HEK293 (cell line): ENCODE data around the gene NDUFB10.

Experiments
- CTCF ChIA-PET: fragments of 350-600 bp; formaldehyde crosslinking; extraction: SDS; loops from one replicate; lab custom pipeline; 2021; ENCODE audit warnings: antibody characterized with exemption; lab: Yijun Ruan, JAX
- POLR2A ChIA-PET: fragments of 300-600 bp; formaldehyde crosslinking; extraction: SDS; loops from one replicate; lab custom pipeline; 2020; ENCODE audit warnings: antibody characterized with exemption, inconsistent platforms; lab: Yijun Ruan, JAX
- H3K27ac ChIP-seq: fragments of 200-500 bp; sonication (Bioruptor generic); 2 replicates; pipeline ENCODE4 v1.5.1; 2014; ENCODE audit warnings: low read depth, low read length, control low read depth, inconsistent platforms; ENCODE audit errors: extremely low read depth
- H3K36me3 ChIP-seq, 2 experiments: fragments of 200-500 bp in 1 of 2; sonication (Bioruptor generic) in 1 of 2; 1 replicate in 1 of 2; 2 replicates in 1 of 2; pipeline ENCODE4 v1.5.1; 2014 to 2017; ENCODE audit warnings: inconsistent platforms in 2 of 2, low read length in 2 of 2; ENCODE audit not compliant: control insufficient read depth in 2 of 2, insufficient read depth in 1 of 2
- H3K4me1 ChIP-seq: fragments of 200-500 bp; sonication (Bioruptor generic); 2 replicates; pipeline ENCODE4 v1.5.1; 2014; ENCODE audit warnings: mild to moderate bottlenecking, low read length, inconsistent platforms; ENCODE audit not compliant: control insufficient read depth, insufficient read depth
- H3K4me3 ChIP-seq: 2 replicates; pipeline ENCODE4 v1.5.1; 2011; ENCODE audit warnings: low read depth, mild to moderate bottlenecking, control low read depth, low read length, moderate library complexity
- H3K9me3 ChIP-seq: fragments of 200-500 bp; sonication (Bioruptor generic); 2 replicates; pipeline ENCODE4 v1.5.1; 2014; ENCODE audit warnings: low read depth, low read length, inconsistent platforms; ENCODE audit not compliant: control insufficient read depth, insufficient read depth
- KLF1 ChIP-seq: fragments of 450-650 bp; formaldehyde crosslinking; IDR thresholded peaks from 2 replicates; pipeline ENCODE4 v1.5.1; 2016; ENCODE audit warnings: missing biosample characterization, missing genetic modification characterization
- KLF8 ChIP-seq: fragments of 450-650 bp; formaldehyde crosslinking; IDR thresholded peaks from 2 replicates; pipeline ENCODE4 v1.5.1; 2016; ENCODE audit warnings: missing biosample characterization, missing genetic modification characterization
- KLF9 ChIP-seq: fragments of 450-650 bp; formaldehyde crosslinking; IDR thresholded peaks from 2 replicates; pipeline ENCODE4 v1.5.1; 2016; ENCODE audit warnings: missing biosample characterization, missing genetic modification characterization, low read depth
- MYNN ChIP-seq: fragments of 450-650 bp; formaldehyde crosslinking; IDR thresholded peaks from 2 replicates; pipeline ENCODE4 v1.5.1; 2016; ENCODE audit warnings: missing biosample characterization, missing genetic modification characterization, borderline replicate concordance
- SP3 ChIP-seq: fragments of 450-650 bp; formaldehyde crosslinking; IDR thresholded peaks from 2 replicates; pipeline ENCODE4 v1.5.1; 2016; ENCODE audit warnings: missing biosample characterization, missing genetic modification characterization
- ZFHX2 ChIP-seq: fragments of 450-650 bp; formaldehyde crosslinking; conservative IDR thresholded peaks from 2 replicates; pipeline ENCODE4 v1.5.1; 2016; ENCODE audit warnings: missing biosample characterization, missing genetic modification characterization
- ZNF274 ChIP-seq, 2 experiments: fragments of 200-500 bp in 1 of 2; fragments of 450-650 bp in 1 of 2; sonication (Bioruptor generic) in 1 of 2; formaldehyde crosslinking in 1 of 2; IDR thresholded peaks; 2 replicates each; pipeline versions ENCODE4 v1.5.1 to v1.6.1; 2014 to 2016; ENCODE audit warnings: borderline replicate concordance in 1 of 2, inconsistent platforms in 1 of 2, low read length in 1 of 2, missing biosample characterization in 1 of 2, missing genetic modification characterization in 1 of 2
- ZNF292 ChIP-seq: fragments of 450-650 bp; formaldehyde crosslinking; IDR thresholded peaks from 2 replicates; pipeline ENCODE4 v1.5.1; 2016; ENCODE audit warnings: low read depth, missing biosample characterization, missing genetic modification characterization, borderline replicate concordance
- ZNF341 ChIP-seq: fragments of 450-650 bp; formaldehyde crosslinking; IDR thresholded peaks from 2 replicates; pipeline ENCODE4; 2016; ENCODE audit warnings: low read depth, missing biosample characterization, missing genetic modification characterization
- ZNF433 ChIP-seq: fragments of 450-650 bp; formaldehyde crosslinking; IDR thresholded peaks from 2 replicates; pipeline ENCODE4 v1.5.1; 2016; ENCODE audit warnings: missing biosample characterization, missing genetic modification characterization, low read depth
- ZNF501 ChIP-seq: fragments of 450-650 bp; formaldehyde crosslinking; IDR thresholded peaks from 2 replicates; pipeline ENCODE4 v1.5.1; 2016; ENCODE audit warnings: missing biosample characterization, missing genetic modification characterization
- ZNF548 ChIP-seq: fragments of 450-650 bp; formaldehyde crosslinking; IDR thresholded peaks from 2 replicates; pipeline ENCODE4 v1.5.1; 2016; ENCODE audit warnings: missing biosample characterization, missing genetic modification characterization
- TF ChIP-seq, protein P1 (sequence below): fragments of 450-650 bp; formaldehyde crosslinking; IDR thresholded peaks from 2 replicates; pipeline ENCODE4 v1.5.1; 2016; ENCODE audit warnings: missing biosample characterization, missing genetic modification characterization, borderline replicate concordance
- TF ChIP-seq, protein P2 (sequence below): fragments of 450-650 bp; formaldehyde crosslinking; IDR thresholded peaks from 2 replicates; pipeline ENCODE4 v1.5.1; 2016; ENCODE audit warnings: missing biosample characterization, missing genetic modification characterization
- TF ChIP-seq, protein P3 (sequence below): fragments of 450-650 bp; formaldehyde crosslinking; IDR thresholded peaks from 2 replicates; pipeline ENCODE4 v1.5.1; 2016; ENCODE audit warnings: missing biosample characterization, missing genetic modification characterization, low read depth
- TF ChIP-seq, protein P4 (sequence below): fragments of 450-650 bp; formaldehyde crosslinking; IDR thresholded peaks from 2 replicates; pipeline ENCODE4 v1.5.1; 2016; ENCODE audit warnings: missing biosample characterization, missing genetic modification characterization
- TF ChIP-seq, protein P5 (sequence below): fragments of 450-650 bp; IDR thresholded peaks from 2 replicates; pipeline ENCODE4 v1.5.1; 2018; ENCODE audit warnings: missing biosample characterization, mild to moderate bottlenecking, missing genetic modification characterization
- TF ChIP-seq, protein P6 (sequence below): fragments of 450-650 bp; formaldehyde crosslinking; IDR thresholded peaks from 2 replicates; pipeline ENCODE4 v1.5.0; 2017; ENCODE audit warnings: missing biosample characterization, missing genetic modification characterization, borderline replicate concordance

NDUFB10 gene

DNA sequence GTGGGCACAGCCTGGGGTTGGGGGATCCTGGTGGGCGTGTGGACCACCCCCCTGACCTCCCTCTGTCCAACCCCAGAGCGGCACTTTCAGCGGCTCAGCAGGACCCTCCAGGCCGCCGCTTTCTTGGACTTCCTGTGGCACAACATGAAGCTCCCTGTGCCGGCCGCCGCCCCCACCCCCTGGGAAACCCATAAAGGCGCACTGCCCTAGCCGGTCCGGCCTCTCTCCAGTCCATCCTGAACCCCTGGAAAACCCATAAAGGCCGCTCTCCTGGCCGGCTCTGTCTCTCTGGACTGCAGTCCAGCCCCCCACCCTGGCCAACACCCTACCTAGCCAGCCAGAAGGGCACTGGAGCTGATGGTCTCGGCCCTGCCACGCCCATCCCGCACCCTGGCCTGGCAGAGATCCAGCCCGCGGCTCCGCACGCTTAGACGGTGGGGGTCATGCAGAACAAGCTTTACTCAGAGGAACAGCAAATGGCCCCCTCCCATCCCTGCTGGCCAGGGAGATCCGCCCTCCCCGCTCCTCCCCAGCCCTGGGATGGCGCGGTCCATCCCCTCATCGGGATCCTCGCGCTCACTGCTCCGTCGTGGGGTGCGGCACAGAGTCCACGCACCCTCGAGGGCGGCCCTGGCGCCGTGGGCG is 19.3 kb downstream of the NDUFB10 start:
- Histone ChIP-seq H3K36me3 (peaks cover 0 to 59% of the 10 kb centered on the region in 2 experiments; a peak in 1 of 3 replicates), H3K27ac (no peak overlapping the region), H3K9me3 (no peaks in the 10 kb centered on the region), H3K4me3 (no peak overlapping the region), H3K4me1 (peaks cover 4% of the 10 kb centered on the region; the same call in 1 of the 2 replicates)
- POLR2A ChIA-PET: interaction anchor here (0.6 to 10.1 kb wide), 4 partner anchors 13 to 196 kb away, joined by 3 to 76 read pairs (median 6); partner anchors contain the start of genes NUBP2, RPS2 and SPSB3
- CTCF ChIA-PET: interaction anchor here (0.6 to 0.7 kb wide), 2 partner anchors 8 to 114 kb away, joined by 3 to 6 read pairs; no protein-coding TSS in a partner anchor
- TF ChIP-seq KLF9 (tag by site-specific recombination) (peak; percentile 50), SP3 (tag by site-specific recombination) (no peak), ZNF433 (no peak), ZNF341 (tag by site-specific recombination) (0 out of 2 replicates have a peak, but pooled peaks have one; percentile 16), KLF8 (tag by site-specific recombination) (peak; percentile 38)
- TF ChIP-seq, protein P1, sequence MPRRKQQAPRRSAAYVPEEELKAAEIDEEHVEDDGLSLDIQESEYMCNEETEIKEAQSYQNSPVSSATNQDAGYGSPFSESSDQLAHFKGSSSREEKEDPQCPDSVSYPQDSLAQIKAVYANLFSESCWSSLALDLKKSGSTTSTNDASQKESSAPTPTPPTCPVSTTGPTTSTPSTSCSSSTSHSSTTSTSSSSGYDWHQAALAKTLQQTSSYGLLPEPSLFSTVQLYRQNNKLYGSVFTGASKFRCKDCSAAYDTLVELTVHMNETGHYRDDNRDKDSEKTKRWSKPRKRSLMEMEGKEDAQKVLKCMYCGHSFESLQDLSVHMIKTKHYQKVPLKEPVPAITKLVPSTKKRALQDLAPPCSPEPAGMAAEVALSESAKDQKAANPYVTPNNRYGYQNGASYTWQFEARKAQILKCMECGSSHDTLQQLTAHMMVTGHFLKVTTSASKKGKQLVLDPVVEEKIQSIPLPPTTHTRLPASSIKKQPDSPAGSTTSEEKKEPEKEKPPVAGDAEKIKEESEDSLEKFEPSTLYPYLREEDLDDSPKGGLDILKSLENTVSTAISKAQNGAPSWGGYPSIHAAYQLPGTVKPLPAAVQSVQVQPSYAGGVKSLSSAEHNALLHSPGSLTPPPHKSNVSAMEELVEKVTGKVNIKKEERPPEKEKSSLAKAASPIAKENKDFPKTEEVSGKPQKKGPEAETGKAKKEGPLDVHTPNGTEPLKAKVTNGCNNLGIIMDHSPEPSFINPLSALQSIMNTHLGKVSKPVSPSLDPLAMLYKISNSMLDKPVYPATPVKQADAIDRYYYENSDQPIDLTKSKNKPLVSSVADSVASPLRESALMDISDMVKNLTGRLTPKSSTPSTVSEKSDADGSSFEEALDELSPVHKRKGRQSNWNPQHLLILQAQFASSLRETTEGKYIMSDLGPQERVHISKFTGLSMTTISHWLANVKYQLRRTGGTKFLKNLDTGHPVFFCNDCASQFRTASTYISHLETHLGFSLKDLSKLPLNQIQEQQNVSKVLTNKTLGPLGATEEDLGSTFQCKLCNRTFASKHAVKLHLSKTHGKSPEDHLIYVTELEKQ: no peak

DNA sequence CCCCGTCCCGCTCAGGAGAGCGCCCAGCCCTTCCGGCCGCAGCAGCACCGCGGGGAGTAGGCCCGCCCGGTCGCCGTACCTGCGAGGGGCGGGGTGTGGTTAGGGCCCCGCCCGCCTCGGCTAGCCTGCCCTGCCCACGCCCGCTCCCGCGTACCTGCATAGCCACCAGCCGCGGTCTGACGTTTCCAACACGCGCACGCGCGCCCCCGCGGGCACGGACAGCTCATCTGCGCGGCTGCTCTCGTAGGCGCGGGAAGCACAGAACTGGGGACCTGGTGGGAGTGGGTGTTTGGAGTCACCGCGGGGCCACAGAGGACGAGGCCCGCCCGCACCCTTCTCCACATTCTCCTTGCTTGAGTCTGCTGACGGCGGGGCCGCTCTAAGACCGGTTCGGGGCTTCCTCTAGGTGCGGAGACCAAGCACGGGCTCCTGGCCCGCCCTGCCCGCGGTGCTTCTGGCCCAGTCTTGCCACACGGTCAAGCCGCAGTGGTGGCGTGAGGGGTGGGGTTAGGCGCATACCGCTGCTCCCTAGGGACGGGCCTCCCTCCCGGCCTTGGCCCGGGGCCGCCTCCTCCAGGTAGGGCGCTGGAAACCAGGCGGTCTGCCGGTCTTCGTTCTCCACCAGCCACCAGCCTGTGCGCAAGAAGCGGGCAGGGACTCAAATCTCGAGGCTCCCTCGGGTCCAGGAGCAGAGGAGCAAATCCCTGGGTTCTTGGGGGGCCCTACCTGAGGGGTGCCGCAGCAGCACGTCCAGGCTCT is 20.1 kb downstream of the NDUFB10 start:
- H3K36me3 ChIP-seq: peaks cover 0 to 54% of the 10 kb centered on the region in 2 experiments; a peak in 1 of 3 replicates
- ChIA-PET CTCF (interaction anchor here (0.6 to 0.7 kb wide), 2 partner anchors 8 to 115 kb away, joined by 3 to 6 read pairs; no protein-coding TSS in a partner anchor), POLR2A (interaction anchor here (0.6 to 10.1 kb wide), 5 partner anchors 14 to 197 kb away, joined by 3 to 76 read pairs (median 4); partner anchors contain the start of genes MSRB1, NUBP2, RPS2 and SPSB3)
- peaks cover 4% of the 10 kb centered on the region; the same call in 1 of the 2 replicates for H3K4me1 ChIP-seq
- no peak overlapping the region for H3K27ac ChIP-seq
- H3K9me3 ChIP-seq: no peaks in the 10 kb centered on the region
- H3K4me3 ChIP-seq: peak overlapping the region; percentile 7; the same call in 1 of the 2 replicates
- TF ChIP-seq, protein P2, sequence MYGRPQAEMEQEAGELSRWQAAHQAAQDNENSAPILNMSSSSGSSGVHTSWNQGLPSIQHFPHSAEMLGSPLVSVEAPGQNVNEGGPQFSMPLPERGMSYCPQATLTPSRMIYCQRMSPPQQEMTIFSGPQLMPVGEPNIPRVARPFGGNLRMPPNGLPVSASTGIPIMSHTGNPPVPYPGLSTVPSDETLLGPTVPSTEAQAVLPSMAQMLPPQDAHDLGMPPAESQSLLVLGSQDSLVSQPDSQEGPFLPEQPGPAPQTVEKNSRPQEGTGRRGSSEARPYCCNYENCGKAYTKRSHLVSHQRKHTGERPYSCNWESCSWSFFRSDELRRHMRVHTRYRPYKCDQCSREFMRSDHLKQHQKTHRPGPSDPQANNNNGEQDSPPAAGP (tag by site-specific recombination): no peak
- TF ChIP-seq, protein P3, sequence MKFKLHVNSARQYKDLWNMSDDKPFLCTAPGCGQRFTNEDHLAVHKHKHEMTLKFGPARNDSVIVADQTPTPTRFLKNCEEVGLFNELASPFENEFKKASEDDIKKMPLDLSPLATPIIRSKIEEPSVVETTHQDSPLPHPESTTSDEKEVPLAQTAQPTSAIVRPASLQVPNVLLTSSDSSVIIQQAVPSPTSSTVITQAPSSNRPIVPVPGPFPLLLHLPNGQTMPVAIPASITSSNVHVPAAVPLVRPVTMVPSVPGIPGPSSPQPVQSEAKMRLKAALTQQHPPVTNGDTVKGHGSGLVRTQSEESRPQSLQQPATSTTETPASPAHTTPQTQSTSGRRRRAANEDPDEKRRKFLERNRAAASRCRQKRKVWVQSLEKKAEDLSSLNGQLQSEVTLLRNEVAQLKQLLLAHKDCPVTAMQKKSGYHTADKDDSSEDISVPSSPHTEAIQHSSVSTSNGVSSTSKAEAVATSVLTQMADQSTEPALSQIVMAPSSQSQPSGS (tag by site-specific recombination): no peak
- TF ChIP-seq, protein P4, sequence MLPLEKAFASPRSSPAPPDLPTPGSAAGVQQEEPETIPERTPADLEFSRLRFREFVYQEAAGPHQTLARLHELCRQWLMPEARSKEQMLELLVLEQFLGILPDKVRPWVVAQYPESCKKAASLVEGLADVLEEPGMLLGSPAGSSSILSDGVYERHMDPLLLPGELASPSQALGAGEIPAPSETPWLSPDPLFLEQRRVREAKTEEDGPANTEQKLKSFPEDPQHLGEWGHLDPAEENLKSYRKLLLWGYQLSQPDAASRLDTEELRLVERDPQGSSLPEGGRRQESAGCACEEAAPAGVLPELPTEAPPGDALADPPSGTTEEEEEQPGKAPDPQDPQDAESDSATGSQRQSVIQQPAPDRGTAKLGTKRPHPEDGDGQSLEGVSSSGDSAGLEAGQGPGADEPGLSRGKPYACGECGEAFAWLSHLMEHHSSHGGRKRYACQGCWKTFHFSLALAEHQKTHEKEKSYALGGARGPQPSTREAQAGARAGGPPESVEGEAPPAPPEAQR (tag by site-specific recombination): no peak
- TF ChIP-seq ZFHX2 (tag by site-specific recombination) (no peak), KLF8 (tag by site-specific recombination) (peak; percentile 32; the same call in 1 of the 2 replicates), ZNF292 (tag by site-specific recombination) (no peak), ZNF274 (IDR thresholded peaks at IDR 0.05; ENCODE audit: low read length) (no peak), ZNF274 (tag by site-specific recombination; IDR thresholded peaks at IDR 0.05; ENCODE audit: borderline replicate concordance) (no peak), MYNN (tag by site-specific recombination) (no peak), ZNF548 (tag by site-specific recombination) (no peak), KLF1 (peak; percentile 16; the same call in 1 of the 2 replicates), ZNF501 (no peak)
- TF ChIP-seq, protein P5, sequence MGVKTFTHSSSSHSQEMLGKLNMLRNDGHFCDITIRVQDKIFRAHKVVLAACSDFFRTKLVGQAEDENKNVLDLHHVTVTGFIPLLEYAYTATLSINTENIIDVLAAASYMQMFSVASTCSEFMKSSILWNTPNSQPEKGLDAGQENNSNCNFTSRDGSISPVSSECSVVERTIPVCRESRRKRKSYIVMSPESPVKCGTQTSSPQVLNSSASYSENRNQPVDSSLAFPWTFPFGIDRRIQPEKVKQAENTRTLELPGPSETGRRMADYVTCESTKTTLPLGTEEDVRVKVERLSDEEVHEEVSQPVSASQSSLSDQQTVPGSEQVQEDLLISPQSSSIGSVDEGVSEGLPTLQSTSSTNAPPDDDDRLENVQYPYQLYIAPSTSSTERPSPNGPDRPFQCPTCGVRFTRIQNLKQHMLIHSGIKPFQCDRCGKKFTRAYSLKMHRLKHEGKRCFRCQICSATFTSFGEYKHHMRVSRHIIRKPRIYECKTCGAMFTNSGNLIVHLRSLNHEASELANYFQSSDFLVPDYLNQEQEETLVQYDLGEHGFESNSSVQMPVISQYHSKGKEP (tag by site-specific recombination): no peak
- TF ChIP-seq, protein P6, sequence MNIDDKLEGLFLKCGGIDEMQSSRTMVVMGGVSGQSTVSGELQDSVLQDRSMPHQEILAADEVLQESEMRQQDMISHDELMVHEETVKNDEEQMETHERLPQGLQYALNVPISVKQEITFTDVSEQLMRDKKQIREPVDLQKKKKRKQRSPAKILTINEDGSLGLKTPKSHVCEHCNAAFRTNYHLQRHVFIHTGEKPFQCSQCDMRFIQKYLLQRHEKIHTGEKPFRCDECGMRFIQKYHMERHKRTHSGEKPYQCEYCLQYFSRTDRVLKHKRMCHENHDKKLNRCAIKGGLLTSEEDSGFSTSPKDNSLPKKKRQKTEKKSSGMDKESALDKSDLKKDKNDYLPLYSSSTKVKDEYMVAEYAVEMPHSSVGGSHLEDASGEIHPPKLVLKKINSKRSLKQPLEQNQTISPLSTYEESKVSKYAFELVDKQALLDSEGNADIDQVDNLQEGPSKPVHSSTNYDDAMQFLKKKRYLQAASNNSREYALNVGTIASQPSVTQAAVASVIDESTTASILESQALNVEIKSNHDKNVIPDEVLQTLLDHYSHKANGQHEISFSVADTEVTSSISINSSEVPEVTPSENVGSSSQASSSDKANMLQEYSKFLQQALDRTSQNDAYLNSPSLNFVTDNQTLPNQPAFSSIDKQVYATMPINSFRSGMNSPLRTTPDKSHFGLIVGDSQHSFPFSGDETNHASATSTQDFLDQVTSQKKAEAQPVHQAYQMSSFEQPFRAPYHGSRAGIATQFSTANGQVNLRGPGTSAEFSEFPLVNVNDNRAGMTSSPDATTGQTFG (tag by site-specific recombination): no peak
